SK-N-SH (cell line): ENCODE data around the gene AHCY. TPM values are rescaled to one million over a fixed set of nuclear protein-coding genes. Genes with fewer than 3 reads are reported as not detected.

Source experiments
- CTCF ChIA-PET: fragments of 300-600, 350-600 bp; formaldehyde crosslinking; extraction: SDS; loops from one replicate; lab custom pipeline; 2021; lab: Yijun Ruan, JAX
- POLR2A ChIA-PET: fragments of 350-600 bp; sonication (Branson Sonifier 250); formaldehyde crosslinking; extraction: SDS; loops from one replicate; lab custom pipeline; 2020; ENCODE audit warnings: antibody characterized with exemption, inconsistent platforms; lab: Yijun Ruan, JAX
- DNase-seq: peaks from one replicate; pipeline ENCODE4 v3.0.0; 2012
- H2AFZ ChIP-seq: fragments of 200-600 bp; sonication (generic); 2 replicates; pipeline ENCODE4 v1.8.1; 2016; ENCODE audit warnings: antibody characterized with exemption, mild to moderate bottlenecking, low read depth
- H3F3A ChIP-seq: fragments of 200-600 bp; sonication (generic); replicated peaks from 2 replicates; pipeline ENCODE3; 2016; ENCODE audit warnings: antibody characterized with exemption, mild to moderate bottlenecking; ENCODE audit not compliant: insufficient read depth
- H3K27ac ChIP-seq, 2 experiments: fragments of 200-500 bp in 1 of 2; fragments of 200-600 bp in 1 of 2; sonication (Bioruptor generic) in 1 of 2; sonication (generic), shearing (Covaris generic) in 1 of 2; 2 replicates each; pipeline versions ENCODE4 v1.5.1 to v1.6.1; 2014 to 2016; ENCODE audit warnings: low read depth in 2 of 2, inconsistent platforms in 1 of 2, low read length in 1 of 2, mild to moderate bottlenecking in 1 of 2, mixed read lengths in 1 of 2
- H3K27me3 ChIP-seq: fragments of 200-600 bp; sonication (generic), shearing (Covaris generic); 2 replicates; pipeline ENCODE4 v1.6.1; 2016; ENCODE audit warnings: mixed run types; ENCODE audit not compliant: insufficient read depth
- H3K36me3 ChIP-seq, 2 experiments: fragments of 200-500 bp in 1 of 2; fragments of 200-600 bp in 1 of 2; sonication (Bioruptor generic) in 1 of 2; sonication (generic) in 1 of 2; replicated peaks in 1 of 2; 2 replicates each; pipeline versions ENCODE3 to v1.5.1; 2014 to 2016; ENCODE audit warnings: low read length in 1 of 2, mild to moderate bottlenecking in 1 of 2; ENCODE audit not compliant: insufficient read depth in 2 of 2, control insufficient read depth in 1 of 2
- H3K4me1 ChIP-seq, 2 experiments: fragments of 200-500 bp in 1 of 2; fragments of 200-600 bp in 1 of 2; sonication (Bioruptor generic) in 1 of 2; sonication (generic), shearing (Covaris generic) in 1 of 2; 2 replicates each; pipeline versions ENCODE4 v1.5.1 to v1.6.1; 2014 to 2016; ENCODE audit warnings: low read depth in 1 of 2, low read length in 1 of 2, mixed run types in 1 of 2; ENCODE audit not compliant: insufficient read depth in 2 of 2, control insufficient read depth in 1 of 2
- H3K4me2 ChIP-seq: fragments of 200-600 bp; sonication (generic), shearing (Covaris generic); 2 replicates; pipeline ENCODE4 v1.6.1; 2017; ENCODE audit warnings: mixed run types
- H3K4me3 ChIP-seq, 2 experiments: fragments of 200-500 bp in 1 of 2; fragments of 200-600 bp in 1 of 2; sonication (Bioruptor generic) in 1 of 2; sonication (generic), shearing (Covaris generic) in 1 of 2; 2 replicates each; pipeline versions ENCODE4 v1.5.1 to v1.8.1; 2014 to 2016; ENCODE audit warnings: low read depth in 2 of 2, inconsistent platforms in 1 of 2, low read length in 1 of 2, mild to moderate bottlenecking in 1 of 2, mixed read lengths in 1 of 2, moderate library complexity in 1 of 2
- H3K79me2 ChIP-seq: fragments of 200-600 bp; sonication (generic); 2 replicates; pipeline ENCODE4 v1.8.1; 2017; ENCODE audit warnings: mild to moderate bottlenecking; ENCODE audit not compliant: insufficient read depth
- H3K9ac ChIP-seq: fragments of 200-600 bp; sonication (generic); 2 replicates; pipeline ENCODE4 v1.6.1; 2017; ENCODE audit warnings: mixed run types
- H3K9me2 ChIP-seq: fragments of 200-600 bp; sonication (generic); 2 replicates; pipeline ENCODE4 v1.6.1; 2017; ENCODE audit warnings: mixed run types
- H3K9me3 ChIP-seq: fragments of 200-600 bp; sonication (generic); 2 replicates; pipeline ENCODE4 v1.6.1; 2017; ENCODE audit warnings: mixed run types, mild to moderate bottlenecking, moderate library complexity
- H4K20me1 ChIP-seq: fragments of 200-600 bp; sonication (generic); 2 replicates; pipeline ENCODE4 v1.6.1; 2017; ENCODE audit warnings: mild to moderate bottlenecking, mixed run types; ENCODE audit not compliant: insufficient read depth
- CHD2 ChIP-seq: fragments of 150-350 bp; IDR thresholded peaks from 2 replicates; pipeline ENCODE4 v1.6.1; 2018; ENCODE audit warnings: low read length; ENCODE audit not compliant: partially characterized antibody
- CTCF ChIP-seq: fragments of 200-600 bp; sonication (generic); IDR thresholded peaks from 2 replicates; pipeline ENCODE4 v1.6.1; 2017; ENCODE audit warnings: antibody characterized with exemption, mild to moderate bottlenecking, moderate library complexity
- ELF1 ChIP-seq: IDR thresholded peaks from 2 replicates; pipeline ENCODE4 v1.4.0; 2012
- EZH2phosphoT487 ChIP-seq: fragments of 200-600 bp; sonication (generic); IDR thresholded peaks from 2 replicates; pipeline ENCODE4 v1.6.1; 2017; ENCODE audit warnings: low read depth, mixed run types, mild to moderate bottlenecking, antibody characterized with exemption, moderate library complexity, borderline replicate concordance
- FOXM1 ChIP-seq: IDR thresholded peaks from 2 replicates; pipeline ENCODE4 v1.4.0; 2012; ENCODE audit warnings: low read depth, mild to moderate bottlenecking
- GATA2 ChIP-seq: sonication (generic); formaldehyde crosslinking; IDR thresholded peaks from 2 replicates; pipeline ENCODE4 v1.5.0; 2020; ENCODE audit warnings: mild to moderate bottlenecking, missing genetic modification reagents
- MAX ChIP-seq: IDR thresholded peaks from 2 replicates; pipeline ENCODE4 v1.4.0; 2012; ENCODE audit warnings: low read depth
- MXI1 ChIP-seq: IDR thresholded peaks from 2 replicates; pipeline ENCODE4 v1.6.1; 2012; ENCODE audit warnings: mild to moderate bottlenecking, low read depth, low read length, improper control_type of control experiment
- NRF1 ChIP-seq: IDR thresholded peaks from 2 replicates; pipeline ENCODE4 v1.6.1; 2012; ENCODE audit warnings: low read depth, mild to moderate bottlenecking, low read length
- POLR2AphosphoS5 ChIP-seq: IDR thresholded peaks from 2 replicates; pipeline ENCODE4 v1.6.1; 2012; ENCODE audit warnings: low read depth, low read length
- RAD21 ChIP-seq: IDR thresholded peaks from 2 replicates; pipeline ENCODE4 v1.6.1; 2012; ENCODE audit warnings: mild to moderate bottlenecking, low read length
- RCOR1 ChIP-seq: fragments of 150-350 bp; IDR thresholded peaks from 2 replicates; pipeline ENCODE4 v1.6.1; 2017; ENCODE audit warnings: antibody characterized with exemption, low read length
- RFX5 ChIP-seq: IDR thresholded peaks from 2 replicates; pipeline ENCODE4 v1.6.1; 2012; ENCODE audit warnings: mild to moderate bottlenecking, improper control_type of control experiment, low read length
- SMC3 ChIP-seq: IDR thresholded peaks from 2 replicates; pipeline ENCODE4 v1.6.1; 2012; ENCODE audit warnings: low read depth, low read length, improper control_type of control experiment
- USF1 ChIP-seq: IDR thresholded peaks from 2 replicates; pipeline ENCODE4 v1.4.0; 2012; ENCODE audit warnings: low read depth, borderline replicate concordance
- USF2 ChIP-seq: fragments of 150-350 bp; IDR thresholded peaks from 2 replicates; pipeline ENCODE4 v1.6.1; 2017; ENCODE audit warnings: antibody characterized with exemption, low read length, low read depth, borderline replicate concordance
- YY1 ChIP-seq: IDR thresholded peaks from 2 replicates; pipeline ENCODE4 v1.4.0; 2012; ENCODE audit warnings: low read depth, mild to moderate bottlenecking
- WGBS: methylation state at CpG from one replicate; pipeline ENCODE4 v1.1.6; 2017; ENCODE audit warnings: low lambda C conversion rate; 5-methylcytosine and 5-hydroxymethylcytosine counted together
- polyA plus RNA-seq, 3 experiments: library from polyadenylated mRNA; depleted of rRNA; stranded (reverse); fragments of >200 nt; gene quantifications; 2 replicates each; pipeline ENCODE4 v1.2.3, GENCODE V29; 2012

AHCY gene
- polyA plus RNA-seq, 1 of the 3 experiments (the other 2 are of a cell fraction), result 196 TPM

- Histone ChIP-seq H3K27ac (no peak overlapping the region), H3K4me3 (peak overlapping the region; percentile 30 to 55; a peak in 3 of 4 replicates), H3K9me2 (no peaks in the 10 kb centered on the region), H2AFZ (peak overlapping the region; percentile 84), H3K9ac (no peak overlapping the region), H3K36me3 (no peaks in the 10 kb centered on the region), H3K79me2 (no peaks in the 10 kb centered on the region), H3F3A (no peaks in the 10 kb centered on the region), H4K20me1 (no peaks in the 10 kb centered on the region), H3K4me1 (peaks cover 0 to 4% of the 10 kb centered on the region in 2 experiments; a peak in 2 of 4 replicates), H3K27me3 (no peaks in the 10 kb centered on the region), H3K9me3 (no peaks in the 10 kb centered on the region), H3K4me2 (peak overlapping the region; percentile 70)
- CTCF ChIA-PET, result interaction anchor here (0.6 to 4.1 kb wide), 146 partner anchors 8 to 512 kb away, joined by 3 to 101 read pairs (median 5); partner anchors contain the start of genes AHCY, DYNLRB1, ITCH and MAP1LC3A
- 34% methylated on average over 10 of the region's 14 CpGs for WGBS
- TF ChIP-seq EZH2phosphoT487 (no peak), GATA2 (CRISPR knock-in tag) (no peak; the same call in 1 of the 2 replicates), RFX5 (no peak), FOXM1 (no peak), USF1 (no peak), YY1 (no peak), RAD21 (peak; percentile 99), ELF1 (no peak), CHD2 (peak; percentile 59), MXI1 (no peak), CTCF (peak; percentile 99), SMC3 (peak; percentile 99), POLR2AphosphoS5 (no peak), MAX (no peak), RCOR1 (no peak), NRF1 (no peak), USF2 (no peak)
- peak; percentile 91 for DNase-seq
- POLR2A ChIA-PET, result interaction anchor here (0.8 to 2.0 kb wide), 5 partner anchors 10 to 391 kb away, joined by 3 to 7 read pairs (median 3); partner anchors contain the start of genes AHCY, MAP1LC3A and TP53INP2
Observed at GRCh38 chr20:34312544-34313217, 9.5 kb upstream of the AHCY start.
